Ovary (tissue), 3 donors: ENCODE results near the gene PTPRG.

Source experiments
- CTCF ChIP-seq, 3 donors: fragments of 450-650 bp in 2 of 3; fragments of 200-600 bp in 1 of 3; IDR thresholded peaks; one replicate each; pipeline versions ENCODE4 v1.5.1 to v1.8.0; 2016 to 2022; ENCODE audit warnings: antibody characterized with exemption in 3 of 3, mild to moderate bottlenecking in 1 of 3
- EP300 ChIP-seq: sonication (generic); formaldehyde crosslinking; IDR thresholded peaks from one replicate; pipeline ENCODE4 v1.6.1; 2017; ENCODE audit warnings: antibody characterized with exemption
- POLR2A ChIP-seq: fragments of 450-650 bp; IDR thresholded peaks from one replicate; pipeline ENCODE4 v1.6.1; 2017; ENCODE audit warnings: antibody characterized with exemption, mild to moderate bottlenecking, moderate library complexity
- donor health status: DM: no; HTN: no; CAD: no.

- TF ChIP-seq EP300, result no peak
- TF ChIP-seq CTCF (IDR thresholded peaks at IDR 0.05), result no peak
- TF ChIP-seq POLR2A, result no peak
These were observed 676.0 kb downstream of the PTPRG start for GRCh38 chr3:62237286-62237948.
